ACC112 (cell line): ENCODE measurements around the gene TSEN54.

ENCODE experiments used
- H2AFZ ChIP-seq: fragments of 200-600 bp; sonication (generic); one replicate; pipeline ENCODE4 v1.6.0; 2017; ENCODE audit warnings: antibody characterized with exemption, low read length; ENCODE audit not compliant: unreplicated experiment
- H3K27ac ChIP-seq: fragments of 200-600 bp; sonication (generic); 2 replicates; pipeline ENCODE4 v1.5.1; 2014; ENCODE audit warnings: low read depth, mild to moderate bottlenecking, antibody characterized with exemption, low read length, moderate library complexity
- H3K27me3 ChIP-seq: fragments of 200-600 bp; sonication (generic); 2 replicates; pipeline ENCODE4 v1.6.1; 2014; ENCODE audit warnings: mild to moderate bottlenecking, antibody characterized with exemption, low read length, moderate library complexity, mixed read lengths; ENCODE audit not compliant: insufficient read depth
- H3K36me3 ChIP-seq: fragments of 200-600 bp; sonication (generic); 2 replicates; pipeline ENCODE4 v1.6.1; 2016; ENCODE audit warnings: mild to moderate bottlenecking, antibody characterized with exemption, low read length, moderate library complexity, mixed read lengths; ENCODE audit not compliant: insufficient read depth
- H3K4me1 ChIP-seq: fragments of 200-600 bp; sonication (generic); one replicate; pipeline ENCODE4 v1.6.1; 2016; ENCODE audit warnings: low read length, mixed read lengths; ENCODE audit not compliant: insufficient read depth, unreplicated experiment, control insufficient read depth
- H3K4me3 ChIP-seq: fragments of 200-600 bp; sonication (generic); 2 replicates; pipeline ENCODE4 v1.5.1; 2014; ENCODE audit warnings: mild to moderate bottlenecking, low read depth, low read length
- H3K79me2 ChIP-seq: fragments of 200-600 bp; sonication (generic); one replicate; pipeline ENCODE4 v1.6.0; 2016; ENCODE audit warnings: low read length; ENCODE audit not compliant: control insufficient read depth, unreplicated experiment, insufficient read depth

Gene TSEN54

GRCh38 chr17:75505640-75506039 lies 10.7 kb upstream of the TSEN54 start:
- Histone ChIP-seq H3K4me3 (no peak overlapping the region), H3K27ac (no peak overlapping the region), H3K36me3 (no peaks in the 10 kb centered on the region), H2AFZ (no peak overlapping the region), H3K27me3 (no peaks in the 10 kb centered on the region), H3K4me1 (peaks cover 5% of the 10 kb centered on the region), H3K79me2 (no peaks in the 10 kb centered on the region)

- H3K4me1 ChIP-seq = peaks cover 5% of the 10 kb centered on the region
- H3K27ac ChIP-seq = no peak overlapping the region
- H3K27me3 ChIP-seq = no peaks in the 10 kb centered on the region
- no peaks in the 10 kb centered on the region for H3K36me3 ChIP-seq
- no peaks in the 10 kb centered on the region for H3K79me2 ChIP-seq
- H2AFZ ChIP-seq = no peak overlapping the region
- no peak overlapping the region for H3K4me3 ChIP-seq
These were observed 10.2 kb upstream of the TSEN54 start for GRCh38 chr17:75506134-75506533.

- no peak overlapping the region for H3K27ac ChIP-seq
- no peaks in the 10 kb centered on the region for H3K36me3 ChIP-seq
These were observed 9.4 kb upstream of the TSEN54 start for GRCh38 chr17:75506888-75507287.

GRCh38 chr17:75507733-75508719 lies 8.3 kb upstream of the TSEN54 start:
- H3K27me3 ChIP-seq = no peaks in the 10 kb centered on the region
- H3K36me3 ChIP-seq = no peaks in the 10 kb centered on the region
- no peak overlapping the region for H3K27ac ChIP-seq
- no peak overlapping the region for H3K4me3 ChIP-seq
- H2AFZ ChIP-seq = no peak overlapping the region
- peaks cover 16% of the 10 kb centered on the region for H3K4me1 ChIP-seq
- H3K79me2 ChIP-seq = no peaks in the 10 kb centered on the region

More at GRCh38 chr17:75506888-75507287, 9.4 kb upstream of the TSEN54 start:
- no peak overlapping the region for H2AFZ ChIP-seq
- no peak overlapping the region for H3K4me3 ChIP-seq
- H3K4me1 ChIP-seq = peaks cover 11% of the 10 kb centered on the region
- H3K27me3 ChIP-seq = no peaks in the 10 kb centered on the region
- no peaks in the 10 kb centered on the region for H3K79me2 ChIP-seq

GRCh38 chr17:75508931-75509361 lies 7.4 kb upstream of the TSEN54 start:
- Histone ChIP-seq H2AFZ (no peak overlapping the region), H3K36me3 (no peaks in the 10 kb centered on the region), H3K27me3 (no peaks in the 10 kb centered on the region), H3K4me3 (no peak overlapping the region), H3K27ac (no peak overlapping the region), H3K79me2 (no peaks in the 10 kb centered on the region), H3K4me1 (peaks cover 17% of the 10 kb centered on the region)

- no peak overlapping the region for H3K27ac ChIP-seq
- H3K79me2 ChIP-seq = peaks cover 3% of the 10 kb centered on the region
- no peak overlapping the region for H3K4me3 ChIP-seq
- no peaks in the 10 kb centered on the region for H3K27me3 ChIP-seq
- H2AFZ ChIP-seq = no peak overlapping the region
- H3K4me1 ChIP-seq = peaks cover 24% of the 10 kb centered on the region
- no peaks in the 10 kb centered on the region for H3K36me3 ChIP-seq
These were observed 6.6 kb upstream of the TSEN54 start for GRCh38 chr17:75509528-75510258.

- peaks cover 3% of the 10 kb centered on the region for H3K79me2 ChIP-seq
- no peak overlapping the region for H3K27ac ChIP-seq
- no peaks in the 10 kb centered on the region for H3K27me3 ChIP-seq
- no peak overlapping the region for H3K4me3 ChIP-seq
- H3K36me3 ChIP-seq = no peaks in the 10 kb centered on the region
- H2AFZ ChIP-seq = no peak overlapping the region
- H3K4me1 ChIP-seq = peaks cover 24% of the 10 kb centered on the region
These were observed 5.1 kb upstream of the TSEN54 start for GRCh38 chr17:75511270-75511609.

- Histone ChIP-seq H3K36me3 (no peaks in the 10 kb centered on the region), H3K4me3 (no peak overlapping the region), H2AFZ (no peak overlapping the region), H3K27ac (no peak overlapping the region), H3K27me3 (no peaks in the 10 kb centered on the region), H3K79me2 (peaks cover 3% of the 10 kb centered on the region), H3K4me1 (peaks cover 24% of the 10 kb centered on the region)
These were observed 4.4 kb upstream of the TSEN54 start for GRCh38 chr17:75511610-75512575.

- Histone ChIP-seq H3K4me1 (peaks cover 24% of the 10 kb centered on the region), H2AFZ (no peak overlapping the region), H3K36me3 (no peaks in the 10 kb centered on the region), H3K4me3 (no peak overlapping the region), H3K27ac (no peak overlapping the region), H3K79me2 (peaks cover 3% of the 10 kb centered on the region), H3K27me3 (no peaks in the 10 kb centered on the region)
These were observed 3.2 kb upstream of the TSEN54 start for GRCh38 chr17:75512926-75513640.

GRCh38 chr17:75513641-75514000 lies 2.7 kb upstream of the TSEN54 start:
- H2AFZ ChIP-seq = no peak overlapping the region
- peaks cover 3% of the 10 kb centered on the region for H3K79me2 ChIP-seq
- no peaks in the 10 kb centered on the region for H3K36me3 ChIP-seq
- H3K4me3 ChIP-seq = no peak overlapping the region
- peaks cover 19% of the 10 kb centered on the region for H3K4me1 ChIP-seq
- H3K27ac ChIP-seq = no peak overlapping the region
- no peaks in the 10 kb centered on the region for H3K27me3 ChIP-seq
